Adrenal gland (tissue), 12 donors: ENCODE data around the gene HLA-B. TPM values are rescaled to one million over a fixed set of nuclear protein-coding genes. Genes with fewer than 3 reads are reported as not detected.
A peak's percentile ranks its signal among the peaks of the same experiment; 100 is the strongest.

Experiments used
- DNase-seq, 7 donors: peaks; one replicate each; pipeline ENCODE4 v3.0.0-alpha.2; 2019 to 2020
- H3K27ac ChIP-seq, 5 donors: fragments of 200-600 bp; sonication (generic) in 4 of 5; 1 replicate in 3 of 5; 2 replicates in 2 of 5; pipeline versions ENCODE4 v1.5.1 to v1.8.0; 2016 to 2020; ENCODE audit warnings: mild to moderate bottlenecking in 1 of 5
- H3K27me3 ChIP-seq: fragments of 200-600 bp; 2 replicates; pipeline ENCODE4 v1.8.0; 2021
- H3K36me3 ChIP-seq, 2 donors: fragments of 200-600 bp; replicated peaks in 1 of 2; 1 replicate in 1 of 2; 2 replicates in 1 of 2; pipeline versions ENCODE4 v1.5.1 to v1.8.0; 2018 to 2022
- H3K4me1 ChIP-seq, 2 donors: fragments of 200-600 bp; replicated peaks in 1 of 2; 1 replicate in 1 of 2; 2 replicates in 1 of 2; pipeline versions ENCODE4 v1.5.1 to v1.8.0; 2018 to 2021
- H3K4me3 ChIP-seq, 4 donors: fragments of 200-600 bp; sonication (generic) in 3 of 4; one replicate each; pipeline ENCODE4 v1.5.1; 2016 to 2018
- H3K9me3 ChIP-seq, 3 donors: fragments of 200-600 bp; sonication (generic) in 1 of 3; replicated peaks in 1 of 3; 1 replicate in 2 of 3; 2 replicates in 1 of 3; pipeline versions ENCODE4 v1.5.1 to v1.8.0; 2016 to 2021
- POLR2A ChIP-seq, 2 donors: fragments of 450-650 bp; IDR thresholded peaks; one replicate each; pipeline ENCODE4 v1.6.1; 2017; ENCODE audit warnings: antibody characterized with exemption in 2 of 2, mild to moderate bottlenecking in 2 of 2, moderate library complexity in 1 of 2
- WGBS, 4 donors: extraction: QIAGEN DNeasy Blood & Tissue Kit in 2 of 4; methylation state at CpG; one replicate each; pipeline versions ENCODE4 v1.1.5 to v1.1.7; 2013 to 2017; 5-methylcytosine and 5-hydroxymethylcytosine counted together
- intact Hi-C, 2 donors: fragments of 100-400 bp; cut with DNase I; formaldehyde crosslinking; loops; one replicate each; pipeline versions ENCODE4 v1.14.1 to v1.15.0; 2022 to 2023
- polyA plus RNA-seq, 3 donors: library from polyadenylated mRNA; stranded (reverse); fragments of 200-250 nt in 2 of 3; fragments of 350-450 nt in 1 of 3; fragmentation: Illumina TruSeq in 1 of 3; extraction: RNeasy Lipid Tissue Mini Kit (QIAGEN cat#74804) in 1 of 3; gene quantifications; one replicate each; pipeline ENCODE4 v1.2.3, GENCODE V29; 2013 to 2014
- total RNA-seq, 9 donors: library from RNA; depleted of rRNA in 4 of 9; stranded (reverse); fragments of >200 nt in 4 of 9; fragments of 120-200 nt in 1 of 9; fragmentation: NEBNext Ultra II Directional in 1 of 9; extraction: Animal tissue kit (Norgen Biotek cat#: 25700) in 1 of 9; gene quantifications; one replicate each; pipeline versions ENCODE4 v1.1.0 to v1.2.4, GENCODE V29; 2013 to 2023
- TF ChIP-seq, protein P1 (sequence below), 6 experiments: fragments of 450-650 bp in 4 of 6; fragments of 200-600 bp in 2 of 6; sonication (generic) in 1 of 6; IDR thresholded peaks; 1 replicate in 5 of 6; 2 replicates in 1 of 6; pipeline versions ENCODE4 v1.5.1 to v1.8.0; 2016 to 2021; ENCODE audit warnings: antibody characterized with exemption in 6 of 6, mild to moderate bottlenecking in 2 of 6, moderate library complexity in 1 of 6
- donor health status: healthy with polysubstance abuse.
- donor health status: Bipolar disorder and iron deficiency.
- donor health status: DM: yes; HTN: yes; CAD: no.
- donor health status: DM: no; HTN: no; CAD: no.
- donor health status: DM: no; HTN: no; CAD: no.
- donor health status: DM: yes; HTN: yes; CAD: no.

HLA-B gene
- total and polyA plus RNA-seq, 12 donors: 248 to 3,150 (median 1,251) TPM

DNA sequence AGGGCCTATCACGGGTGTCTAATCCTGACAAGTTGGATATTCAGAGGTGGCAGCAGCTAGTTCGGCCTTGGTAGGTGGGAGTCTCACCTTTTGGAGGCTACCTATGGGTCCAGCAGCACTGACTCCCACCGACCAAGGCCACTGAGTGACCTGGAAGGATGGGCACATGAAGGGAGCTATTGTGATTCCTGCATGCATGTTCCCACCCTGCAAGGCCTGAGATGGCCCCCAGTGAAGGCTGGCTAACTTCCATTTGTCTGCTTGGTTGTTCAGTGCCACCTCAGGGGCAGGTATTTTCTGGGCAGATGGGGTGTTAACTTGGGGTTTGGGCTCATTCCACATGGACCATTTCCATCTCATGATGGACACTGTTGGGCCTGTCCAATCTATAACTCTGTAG lies 28.1 kb upstream of the HLA-B start:
- DNase-seq: no peak
- TF ChIP-seq POLR2A (IDR thresholded peaks at IDR 0.05): no peak
- TF ChIP-seq, protein P1, sequence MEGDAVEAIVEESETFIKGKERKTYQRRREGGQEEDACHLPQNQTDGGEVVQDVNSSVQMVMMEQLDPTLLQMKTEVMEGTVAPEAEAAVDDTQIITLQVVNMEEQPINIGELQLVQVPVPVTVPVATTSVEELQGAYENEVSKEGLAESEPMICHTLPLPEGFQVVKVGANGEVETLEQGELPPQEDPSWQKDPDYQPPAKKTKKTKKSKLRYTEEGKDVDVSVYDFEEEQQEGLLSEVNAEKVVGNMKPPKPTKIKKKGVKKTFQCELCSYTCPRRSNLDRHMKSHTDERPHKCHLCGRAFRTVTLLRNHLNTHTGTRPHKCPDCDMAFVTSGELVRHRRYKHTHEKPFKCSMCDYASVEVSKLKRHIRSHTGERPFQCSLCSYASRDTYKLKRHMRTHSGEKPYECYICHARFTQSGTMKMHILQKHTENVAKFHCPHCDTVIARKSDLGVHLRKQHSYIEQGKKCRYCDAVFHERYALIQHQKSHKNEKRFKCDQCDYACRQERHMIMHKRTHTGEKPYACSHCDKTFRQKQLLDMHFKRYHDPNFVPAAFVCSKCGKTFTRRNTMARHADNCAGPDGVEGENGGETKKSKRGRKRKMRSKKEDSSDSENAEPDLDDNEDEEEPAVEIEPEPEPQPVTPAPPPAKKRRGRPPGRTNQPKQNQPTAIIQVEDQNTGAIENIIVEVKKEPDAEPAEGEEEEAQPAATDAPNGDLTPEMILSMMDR (IDR thresholded peaks at IDR 0.05): no peak
- H3K4me1 ChIP-seq: no peaks in the 10 kb centered on the region
- H3K9me3 ChIP-seq: no peaks in the 10 kb centered on the region
- H3K4me3 ChIP-seq: no peak overlapping the region
- no peaks in the 10 kb centered on the region for H3K36me3 ChIP-seq
- intact Hi-C loops: no loop called here
- no peaks in the 10 kb centered on the region for H3K27me3 ChIP-seq
- 63 to 100% (median 97%) methylated on average over 2 to 3 of the region's 3 CpGs for WGBS, 4 donors
- no peak overlapping the region for H3K27ac ChIP-seq

GRCh38 chr6:31383149-31383548 lies 26.2 kb upstream of the HLA-B start:
- no peaks in the 10 kb centered on the region for H3K9me3 ChIP-seq
- intact Hi-C loops: no loop called here
- WGBS, 4 donors: 50 to 54% (median 51%) methylated on average over 5 of the region's 5 CpGs
- TF ChIP-seq, protein P1 (IDR thresholded peaks at IDR 0.05): no peak
- no peak for TF ChIP-seq POLR2A (IDR thresholded peaks at IDR 0.05)
- peaks cover under 1% of the 10 kb centered on the region for H3K27me3 ChIP-seq
- no peak overlapping the region for H3K4me3 ChIP-seq
- no peaks in the 10 kb centered on the region for H3K36me3 ChIP-seq
- no peaks in the 10 kb centered on the region for H3K4me1 ChIP-seq
- peak in 4 of 7 donors; percentile 41 to 69 (median 58) for DNase-seq
- H3K27ac ChIP-seq: no peak overlapping the region

DNA sequence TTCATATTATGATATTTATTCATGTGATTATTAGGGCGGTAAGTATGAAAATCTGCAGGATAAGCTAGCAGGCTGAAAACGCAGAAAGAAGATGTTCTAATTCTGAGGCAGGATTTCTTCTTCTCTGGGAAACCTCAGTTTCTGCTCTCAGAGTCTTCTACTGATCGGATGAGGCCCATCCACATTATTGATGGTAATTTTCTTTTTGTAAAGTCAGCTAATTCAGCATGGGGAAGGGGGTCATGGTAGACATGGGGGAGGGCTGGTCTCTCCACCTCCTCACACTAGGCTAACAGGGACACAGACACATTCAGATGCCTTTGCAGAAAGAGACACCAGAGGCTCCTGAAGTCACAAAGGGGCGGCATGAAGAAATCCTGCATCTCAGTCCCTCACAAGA lies 24.7 kb upstream of the HLA-B start:
- Histone ChIP-seq H3K9me3 (no peaks in the 10 kb centered on the region), H3K4me3 (no peak overlapping the region), H3K27ac (no peak overlapping the region), H3K36me3 (no peaks in the 10 kb centered on the region), H3K27me3 (peaks cover 5% of the 10 kb centered on the region), H3K4me1 (no peaks in the 10 kb centered on the region)
- DNase-seq: no peak
- intact Hi-C loops: no loop called here
- TF ChIP-seq POLR2A (IDR thresholded peaks at IDR 0.05): no peak
- TF ChIP-seq, protein P1 (IDR thresholded peaks at IDR 0.05): no peak
- WGBS, 4 donors: 62 to 90% (median 80%) methylated on average over 3 to 4 of the region's 4 CpGs

DNA sequence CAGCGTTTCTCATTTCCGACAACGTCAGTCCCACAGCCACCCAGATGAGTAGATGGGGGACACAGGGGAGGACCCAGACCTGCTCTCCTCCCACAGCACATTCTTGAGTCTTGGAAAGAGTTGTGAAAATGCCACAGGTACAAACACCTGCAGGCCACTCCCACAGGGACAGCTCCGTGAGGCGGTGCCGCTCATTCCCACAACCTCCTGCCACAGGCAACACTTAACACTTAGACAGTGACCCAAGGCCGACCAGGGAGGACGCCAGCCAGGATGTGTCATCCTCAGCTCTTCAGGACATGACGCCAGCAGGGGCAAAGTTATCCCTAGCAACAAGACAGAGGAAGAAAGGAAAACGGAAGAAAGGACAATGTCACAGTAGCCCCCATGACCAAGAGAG lies 22.9 kb upstream of the HLA-B start:
- Histone ChIP-seq H3K27me3 (peaks cover 5% of the 10 kb centered on the region), H3K27ac (no peak overlapping the region), H3K4me1 (no peaks in the 10 kb centered on the region), H3K9me3 (no peaks in the 10 kb centered on the region), H3K4me3 (no peak overlapping the region), H3K36me3 (no peaks in the 10 kb centered on the region)
- intact Hi-C loops: loop anchor here in 1 of 2 donors (5.0 kb wide), 1 partner anchor 243 kb away; the partner anchor contains the start of gene PSORS1C2
- DNase-seq: peak in 4 of 7 donors; percentile 64 to 79 (median 66)
- 33 to 51% (median 38%) methylated on average over 8 to 10 of the region's 10 CpGs for WGBS, 4 donors
- TF ChIP-seq, protein P1 (IDR thresholded peaks at IDR 0.05): no peak
- TF ChIP-seq POLR2A (IDR thresholded peaks at IDR 0.05): no peak
